Cardiac septum (tissue), 1 donor: ENCODE results near the gene FOXK2. TPM values are rescaled to one million over a fixed set of nuclear protein-coding genes. Genes with fewer than 3 reads are reported as not detected.
A peak's percentile ranks its signal among the peaks of the same experiment; 100 is the strongest.

Experiments used
- DNase-seq: peaks from one replicate; pipeline ENCODE4 v3.0.0-alpha.2; 2020; ENCODE audit warnings: low spot score
- intact Hi-C: fragments of 100-400 bp; cut with DNase I; formaldehyde crosslinking; loops from one replicate; pipeline ENCODE4 v1.14.0; 2022
- total RNA-seq: library from RNA; stranded (reverse); fragmentation: NEBNext Ultra II Directional; extraction: Animal tissue kit (Norgen Biotek cat#: 25700); gene quantifications from one replicate; pipeline ENCODE4 v1.2.1, GENCODE V29; 2021
- donor health status: DM: no; HTN: no; CAD: no.

Gene FOXK2
- total RNA-seq, 1 donor from 2014 or later = 40.2 TPM

GRCh38 chr17:82648742-82649331, 129.3 kb downstream of the FOXK2 start:
- peak; percentile 79 for DNase-seq
- intact Hi-C loops = loop anchor here (2.0 to 5.0 kb wide), 3 partner anchors 20 to 103 kb away; partner anchors contain the start of gene TBCD

- DNase-seq = no peak
These were observed 130.1 kb downstream of the FOXK2 start for GRCh38 chr17:82649501-82650261.

GRCh38 chr17:82650723-82651122, 131.2 kb downstream of the FOXK2 start:
- intact Hi-C loops = loop anchor here (5.0 kb wide), 1 partner anchor 67 kb away; the partner anchor contains the start of gene FN3KRP
- no peak for DNase-seq

More at GRCh38 chr17:82649501-82650261, 130.1 kb downstream of the FOXK2 start:
- intact Hi-C loops = loop anchor here (2.0 to 5.0 kb wide), 4 partner anchors 19 to 103 kb away; partner anchors contain the start of genes FN3KRP and TBCD

GRCh38 chr17:82653651-82654528, 134.4 kb downstream of the FOXK2 start:
- intact Hi-C loops = loop anchor here (5.0 kb wide), 1 partner anchor 63 kb away; the partner anchor contains the start of gene FN3KRP

More at GRCh38 chr17:82653651-82654528, 134.4 kb downstream of the FOXK2 start:
- no peak for DNase-seq

Other genes starting within 250 kb of the FOXK2 start
- 80.9 TPM for gene CSNK1D, start 246.0 kb upstream of the FOXK2 start, total RNA-seq
- 0.62 TPM for gene CD7, start 202.1 kb upstream of the FOXK2 start, total RNA-seq
- gene SECTM1, start 186.0 kb upstream of the FOXK2 start, total RNA-seq = 2.0 TPM
- gene TEX19, start 160.5 kb upstream of the FOXK2 start, total RNA-seq = not detected
- 0.51 TPM for gene UTS2R, start 148.0 kb upstream of the FOXK2 start, total RNA-seq
- 14.3 TPM for gene HEXD, start 101.4 kb upstream of the FOXK2 start, total RNA-seq
- 31.3 TPM for gene OGFOD3, start 101.1 kb upstream of the FOXK2 start, total RNA-seq
- gene CYBC1, start 69.0 kb upstream of the FOXK2 start, total RNA-seq = 37.4 TPM
- gene NARF, start 61.0 kb upstream of the FOXK2 start, total RNA-seq = 49.8 TPM
- gene WDR45B, start 128.7 kb downstream of the FOXK2 start, total RNA-seq = 45.4 TPM
- 31.9 TPM for gene RAB40B, start 179.0 kb downstream of the FOXK2 start, total RNA-seq
- gene FN3KRP, start 197.0 kb downstream of the FOXK2 start, total RNA-seq = 16.2 TPM
- gene FN3K, start 215.9 kb downstream of the FOXK2 start, total RNA-seq = 82.4 TPM
- 67.3 TPM for gene TBCD, start 232.3 kb downstream of the FOXK2 start, total RNA-seq